IMR-90 (cell line): ENCODE data around the gene SNTG2. TPM values are rescaled to one million over a fixed set of nuclear protein-coding genes. Genes with fewer than 3 reads are reported as not detected.

Experiments
- ATAC-seq: fragments of 200-7000 bp; cut with Tn5 transposase; 2 replicates; pipeline ENCODE4 v1.9.1; 2020; ENCODE audit warnings: low read depth, mild to moderate bottlenecking, moderate library complexity
- BruUV-seq: library from RNA; stranded (reverse); fragments of 400-500 nt; replicated peaks from 2 replicates; lab custom pipeline; 2021; lab: Mats Ljungman, UMichigan
- CTCF ChIA-PET: fragments of 300-600 bp; formaldehyde crosslinking; extraction: SDS; loops from one replicate; lab custom pipeline; 2021; ENCODE audit warnings: antibody characterized with exemption; lab: Yijun Ruan, JAX
- POLR2A ChIA-PET: fragments of 300-600 bp; sonication (Branson Sonifier 250); formaldehyde crosslinking; loops from one replicate; lab custom pipeline; 2022; ENCODE audit warnings: antibody characterized with exemption; ENCODE audit not compliant: unreplicated experiment; lab: Charles Lee
- DNase-seq: peaks from one replicate; pipeline ENCODE4 v3.0.0; 2013
- H2AFZ ChIP-seq: replicated peaks from 2 replicates; pipeline ENCODE3; 2013; ENCODE audit warnings: low read length, mild to moderate bottlenecking; ENCODE audit not compliant: poor library complexity
- H2AK5ac ChIP-seq: 2 replicates; pipeline ENCODE4 v1.6.1; 2013; ENCODE audit warnings: low read depth, low read length, inconsistent platforms
- H2AK9ac ChIP-seq: replicated peaks from 2 replicates; pipeline ENCODE3; 2013; ENCODE audit warnings: mild to moderate bottlenecking, low read depth, low read length, moderate library complexity; ENCODE audit not compliant: poor library complexity
- H2BK120ac ChIP-seq: 2 replicates; pipeline ENCODE4 v1.6.1; 2013; ENCODE audit warnings: low read depth, low read length, inconsistent platforms
- H2BK15ac ChIP-seq: 3 replicates; pipeline ENCODE4 v1.6.1; 2013; ENCODE audit warnings: low read depth, low read length, inconsistent platforms
- H2BK20ac ChIP-seq: 2 replicates; pipeline ENCODE4 v1.6.1; 2013; ENCODE audit warnings: low read depth, mild to moderate bottlenecking, inconsistent platforms, low read length, moderate library complexity
- H2BK5ac ChIP-seq: 2 replicates; pipeline ENCODE4 v1.6.1; 2013; ENCODE audit warnings: mild to moderate bottlenecking, low read depth, low read length, inconsistent platforms; ENCODE audit not compliant: poor library complexity, severe bottlenecking
- H3K14ac ChIP-seq: replicated peaks from 2 replicates; pipeline ENCODE4 v1.6.1; 2013; ENCODE audit warnings: low read depth, low read length, inconsistent platforms
- H3K18ac ChIP-seq: 2 replicates; pipeline ENCODE4 v1.6.1; 2013; ENCODE audit warnings: low read depth, low read length, control low read depth
- H3K23ac ChIP-seq: 2 replicates; pipeline ENCODE4 v1.6.1; 2013; ENCODE audit warnings: low read depth, low read length, inconsistent platforms
- H3K27ac ChIP-seq: 2 replicates; pipeline ENCODE4 v1.5.1; 2013; ENCODE audit warnings: mild to moderate bottlenecking, control low read depth, low read length; ENCODE audit not compliant: insufficient read depth
- H3K27me3 ChIP-seq: 2 replicates; pipeline ENCODE4 v1.6.1; 2013; ENCODE audit warnings: low read length; ENCODE audit not compliant: control insufficient read depth, insufficient read depth
- H3K36me3 ChIP-seq: 2 replicates; pipeline ENCODE4 v1.6.1; 2013; ENCODE audit warnings: low read length, mixed read lengths; ENCODE audit not compliant: control insufficient read depth, insufficient read depth
- H3K4ac ChIP-seq: 2 replicates; pipeline ENCODE4 v1.6.1; 2013; ENCODE audit warnings: low read depth, low read length, inconsistent platforms
- H3K4me1 ChIP-seq: 2 replicates; pipeline ENCODE4 v1.6.1; 2013; ENCODE audit warnings: low read length, mixed read lengths; ENCODE audit not compliant: control insufficient read depth, insufficient read depth
- H3K4me2 ChIP-seq: 2 replicates; pipeline ENCODE4 v1.6.1; 2013; ENCODE audit warnings: low read depth, mild to moderate bottlenecking, control low read depth, low read length, moderate library complexity
- H3K4me3 ChIP-seq: 2 replicates; pipeline ENCODE4 v1.5.1; 2013; ENCODE audit warnings: low read depth, mild to moderate bottlenecking, control low read depth, low read length, moderate library complexity; ENCODE audit not compliant: insufficient read depth
- H3K56ac ChIP-seq: 2 replicates; pipeline ENCODE4 v1.6.1; 2013; ENCODE audit warnings: low read length, inconsistent platforms; ENCODE audit not compliant: insufficient read depth; ENCODE audit errors: extremely low read depth
- H3K79me1 ChIP-seq, 2 experiments: 2 replicates each; pipeline ENCODE4 v1.6.1; 2013; ENCODE audit warnings: low read length in 2 of 2, inconsistent platforms in 1 of 2, low read depth in 1 of 2
- H3K9ac ChIP-seq: 2 replicates; pipeline ENCODE4 v1.6.1; 2013; ENCODE audit warnings: low read depth, low read length, control low read depth
- H3K9me1 ChIP-seq: 2 replicates; pipeline ENCODE4 v1.6.1; 2013; ENCODE audit warnings: low read length, inconsistent platforms; ENCODE audit not compliant: insufficient read depth
- H3K9me3 ChIP-seq: 2 replicates; pipeline ENCODE4 v1.6.1; 2013; ENCODE audit warnings: low read length; ENCODE audit not compliant: control insufficient read depth, insufficient read depth
- H4K20me1 ChIP-seq: 2 replicates; pipeline ENCODE4 v1.6.1; 2013; ENCODE audit warnings: low read length, inconsistent platforms; ENCODE audit not compliant: insufficient read depth
- H4K5ac ChIP-seq: 2 replicates; pipeline ENCODE4 v1.6.1; 2013; ENCODE audit warnings: mild to moderate bottlenecking, low read depth, low read length, control low read depth
- H4K8ac ChIP-seq, 2 experiments: 2 replicates each; pipeline ENCODE4 v1.6.1; 2013; ENCODE audit warnings: low read depth in 2 of 2, low read length in 2 of 2, control low read depth in 1 of 2, inconsistent platforms in 1 of 2
- H4K91ac ChIP-seq: 2 replicates; pipeline ENCODE4 v1.6.1; 2013; ENCODE audit warnings: low read depth, low read length, inconsistent platforms; ENCODE audit not compliant: insufficient read depth
- BHLHE40 ChIP-seq: fragments of 150-350 bp; IDR thresholded peaks from 2 replicates; pipeline ENCODE4 v1.6.1; 2016; ENCODE audit warnings: mild to moderate bottlenecking, low read depth, low read length
- CEBPB ChIP-seq: IDR thresholded peaks from 2 replicates; pipeline ENCODE4 v1.6.1; 2012; ENCODE audit warnings: low read depth, low read length, improper control_type of control experiment
- CHD1 ChIP-seq: IDR thresholded peaks from 2 replicates; pipeline ENCODE4 v1.6.1; 2012; ENCODE audit warnings: low read depth, low read length, improper control_type of control experiment
- MAFK ChIP-seq: IDR thresholded peaks from 2 replicates; pipeline ENCODE4 v1.6.1; 2012; ENCODE audit warnings: low read depth, low read length, improper control_type of control experiment
- NFE2L2 ChIP-seq: fragments of 150-350 bp; IDR thresholded peaks from 2 replicates; pipeline ENCODE4 v1.6.1; 2016; ENCODE audit warnings: low read depth, mild to moderate bottlenecking, low read length
- POLR2A ChIP-seq: IDR thresholded peaks from 2 replicates; pipeline ENCODE4 v1.6.1; 2012; ENCODE audit warnings: mild to moderate bottlenecking, low read depth, low read length
- RAD21 ChIP-seq: IDR thresholded peaks from 2 replicates; pipeline ENCODE4 v1.6.1; 2012; ENCODE audit warnings: low read length, improper control_type of control experiment
- RCOR1 ChIP-seq: IDR thresholded peaks from 2 replicates; pipeline ENCODE4 v1.6.1; 2012; ENCODE audit warnings: mild to moderate bottlenecking, low read length, improper control_type of control experiment; ENCODE audit not compliant: insufficient replicate concordance
- RFX5 ChIP-seq: IDR thresholded peaks from 2 replicates; pipeline ENCODE4 v1.8.0; 2012; ENCODE audit warnings: low read depth, mild to moderate bottlenecking, low read length, moderate library complexity
- SMC3 ChIP-seq: fragments of 150-350 bp; IDR thresholded peaks from 2 replicates; pipeline ENCODE4 v1.6.1; 2016; ENCODE audit warnings: low read depth, mild to moderate bottlenecking, antibody characterized with exemption, low read length, moderate library complexity
- USF2 ChIP-seq: fragments of 150-350 bp; IDR thresholded peaks from 2 replicates; pipeline ENCODE4 v1.6.1; 2017; ENCODE audit warnings: mild to moderate bottlenecking, antibody characterized with exemption, low read length, low read depth
- WGBS, 2 experiments: methylation state at CpG; one replicate each; pipeline versions ENCODE4 v1.1.5 to v1.1.7; 2013; ENCODE audit warnings: missing lambda C conversion rate in 2 of 2; ENCODE audit not compliant: insufficient read length in 1 of 2; ENCODE audit errors: extremely low coverage in 2 of 2; 5-methylcytosine and 5-hydroxymethylcytosine counted together
- dilution Hi-C: fragments of 300-500 bp; cut with HindIII; formaldehyde crosslinking; loops from one replicate; pipeline ENCODE4 v1.14.3; 2018; ENCODE audit warnings: low sequenced_read_pairs; ENCODE audit not compliant: unreplicated experiment
- in situ Hi-C: fragments of 300-500 bp; cut with MboI; formaldehyde crosslinking; loops from 3 replicates; pipeline ENCODE4 v1.14.3; 2019; ENCODE audit warnings: low sequenced_read_pairs, inconsistent platforms, mixed read lengths
- intact Hi-C: fragments of 100-400 bp; cut with micrococcal nuclease; formaldehyde crosslinking; loops from 2 replicates; pipeline ENCODE4 v1.10.0; 2022
- polyA plus RNA-seq, 3 experiments: library from polyadenylated mRNA; depleted of rRNA; stranded (reverse); fragments of >200 nt; gene quantifications; 2 replicates each; pipeline ENCODE4 v1.2.3, GENCODE V29; 2012; ENCODE audit warnings: low replicate concordance in 1 of 3
- total RNA-seq: library from RNA; depleted of rRNA; stranded (reverse); fragments of >200 nt; gene quantifications from 2 replicates; pipeline ENCODE4 v1.2.3, GENCODE V29; 2012
- TF ChIP-seq, protein P1 (sequence below): conservative IDR thresholded peaks from 2 replicates; pipeline ENCODE4 v1.5.1; 2012; ENCODE audit warnings: mild to moderate bottlenecking, low read depth, low read length, improper control_type of control experiment

SNTG2 gene
- total and polyA plus RNA-seq, 2 of the 4 experiments (the other 2 are of a cell fraction) = under 0.01 to 0.17 TPM

DNA sequence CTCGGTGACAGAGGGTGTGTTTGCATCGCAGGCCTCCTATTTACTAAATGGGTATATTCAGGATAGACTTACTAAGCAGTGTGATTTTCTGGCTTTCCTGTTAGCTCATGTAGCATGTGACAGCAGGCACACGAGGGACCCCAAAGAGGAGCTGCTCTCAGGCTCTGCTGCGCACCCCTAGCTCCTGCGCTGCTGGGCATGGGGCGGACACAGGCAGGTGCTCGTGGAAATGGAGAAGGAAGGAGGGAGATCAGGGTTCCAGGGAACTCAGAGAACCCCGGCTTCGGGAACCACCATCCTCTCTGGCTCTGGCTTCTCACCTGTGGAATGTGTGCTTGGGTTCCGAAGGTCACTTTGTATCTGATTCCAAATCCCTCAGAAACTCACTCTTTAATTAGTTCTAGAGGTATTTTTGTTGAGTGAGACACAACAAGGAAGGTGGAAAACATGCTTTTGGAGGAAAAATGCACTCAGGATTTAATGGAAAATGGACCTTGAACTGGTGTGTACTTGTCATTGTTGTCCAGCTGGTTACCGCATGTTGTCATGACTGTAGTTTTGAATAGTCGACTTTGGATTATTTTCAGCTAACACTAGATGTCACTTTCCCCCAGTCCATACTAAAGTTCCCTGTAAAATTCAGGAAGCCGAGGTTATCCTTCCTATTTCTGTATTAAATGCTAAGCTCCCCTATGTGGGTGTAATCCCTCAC is 3.5 kb downstream of the SNTG2 start:
- no peak overlapping the region for H2BK120ac ChIP-seq
- H3K79me1 ChIP-seq = no peaks in the 10 kb centered on the region
- no peak overlapping the region for H2BK5ac ChIP-seq
- no peak overlapping the region for H2AK9ac ChIP-seq
- no peak overlapping the region for H3K4me3 ChIP-seq
- H3K4me1 ChIP-seq = no peaks in the 10 kb centered on the region
- ChIA-PET CTCF (interaction anchor here (0.6 to 1.3 kb wide), 4 partner anchors 9 to 592 kb away, joined by 3 to 5 read pairs (median 4); no protein-coding TSS in a partner anchor), POLR2A (no interaction called here)
- BruUV-seq = no TSS peak
- intact Hi-C loops (loop anchor here (1.0 to 10.0 kb wide), 5 partner anchors 178 to 863 kb away; partner anchors contain the start of gene TMEM18), dilution Hi-C loops (no loop called here), in situ Hi-C loops (no loop called here)
- no peaks in the 10 kb centered on the region for H4K20me1 ChIP-seq
- no peak overlapping the region for H2BK20ac ChIP-seq
- no peak overlapping the region for H4K91ac ChIP-seq
- H4K5ac ChIP-seq = no peak overlapping the region
- DNase-seq (peak; percentile 26), ATAC-seq (no peak)
- no peak overlapping the region for H2BK15ac ChIP-seq
- no peak overlapping the region for H3K14ac ChIP-seq
- peaks cover 28% of the 10 kb centered on the region for H3K27me3 ChIP-seq
- no peak overlapping the region for H3K27ac ChIP-seq
- no peak overlapping the region for H2AK5ac ChIP-seq
- H4K8ac ChIP-seq = no peak overlapping the region
- H2AFZ ChIP-seq = no peak overlapping the region
- H3K9me3 ChIP-seq = no peaks in the 10 kb centered on the region
- H3K23ac ChIP-seq = no peak overlapping the region
- no peak overlapping the region for H3K4ac ChIP-seq
- no CpG with 5 or more reads among the region's 13 CpGs for WGBS, 2 experiments
- H3K18ac ChIP-seq = no peak overlapping the region
- TF ChIP-seq MAFK (no peak), CHD1 (no peak), RCOR1 (no peak), CEBPB (no peak), NFE2L2 (no peak), POLR2A (no peak), RFX5 (no peak), BHLHE40 (no peak), RAD21 (peak; percentile 64), USF2 (no peak), SMC3 (peak; percentile 52)
- TF ChIP-seq, protein P1, sequence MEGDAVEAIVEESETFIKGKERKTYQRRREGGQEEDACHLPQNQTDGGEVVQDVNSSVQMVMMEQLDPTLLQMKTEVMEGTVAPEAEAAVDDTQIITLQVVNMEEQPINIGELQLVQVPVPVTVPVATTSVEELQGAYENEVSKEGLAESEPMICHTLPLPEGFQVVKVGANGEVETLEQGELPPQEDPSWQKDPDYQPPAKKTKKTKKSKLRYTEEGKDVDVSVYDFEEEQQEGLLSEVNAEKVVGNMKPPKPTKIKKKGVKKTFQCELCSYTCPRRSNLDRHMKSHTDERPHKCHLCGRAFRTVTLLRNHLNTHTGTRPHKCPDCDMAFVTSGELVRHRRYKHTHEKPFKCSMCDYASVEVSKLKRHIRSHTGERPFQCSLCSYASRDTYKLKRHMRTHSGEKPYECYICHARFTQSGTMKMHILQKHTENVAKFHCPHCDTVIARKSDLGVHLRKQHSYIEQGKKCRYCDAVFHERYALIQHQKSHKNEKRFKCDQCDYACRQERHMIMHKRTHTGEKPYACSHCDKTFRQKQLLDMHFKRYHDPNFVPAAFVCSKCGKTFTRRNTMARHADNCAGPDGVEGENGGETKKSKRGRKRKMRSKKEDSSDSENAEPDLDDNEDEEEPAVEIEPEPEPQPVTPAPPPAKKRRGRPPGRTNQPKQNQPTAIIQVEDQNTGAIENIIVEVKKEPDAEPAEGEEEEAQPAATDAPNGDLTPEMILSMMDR = peak; percentile 53
- no peak overlapping the region for H3K9ac ChIP-seq
- no peaks in the 10 kb centered on the region for H3K9me1 ChIP-seq
- H3K36me3 ChIP-seq = no peaks in the 10 kb centered on the region
- H3K56ac ChIP-seq = no peak overlapping the region
- no peak overlapping the region for H3K4me2 ChIP-seq
